ENCODE results near the gene SMO. TPM values are rescaled to one million over a fixed set of nuclear protein-coding genes. Genes with fewer than 3 reads are reported as not detected.

Gene SMO
- total RNA-seq, 1 experiment from 2014 or later, result 12.8 TPM

DNA sequence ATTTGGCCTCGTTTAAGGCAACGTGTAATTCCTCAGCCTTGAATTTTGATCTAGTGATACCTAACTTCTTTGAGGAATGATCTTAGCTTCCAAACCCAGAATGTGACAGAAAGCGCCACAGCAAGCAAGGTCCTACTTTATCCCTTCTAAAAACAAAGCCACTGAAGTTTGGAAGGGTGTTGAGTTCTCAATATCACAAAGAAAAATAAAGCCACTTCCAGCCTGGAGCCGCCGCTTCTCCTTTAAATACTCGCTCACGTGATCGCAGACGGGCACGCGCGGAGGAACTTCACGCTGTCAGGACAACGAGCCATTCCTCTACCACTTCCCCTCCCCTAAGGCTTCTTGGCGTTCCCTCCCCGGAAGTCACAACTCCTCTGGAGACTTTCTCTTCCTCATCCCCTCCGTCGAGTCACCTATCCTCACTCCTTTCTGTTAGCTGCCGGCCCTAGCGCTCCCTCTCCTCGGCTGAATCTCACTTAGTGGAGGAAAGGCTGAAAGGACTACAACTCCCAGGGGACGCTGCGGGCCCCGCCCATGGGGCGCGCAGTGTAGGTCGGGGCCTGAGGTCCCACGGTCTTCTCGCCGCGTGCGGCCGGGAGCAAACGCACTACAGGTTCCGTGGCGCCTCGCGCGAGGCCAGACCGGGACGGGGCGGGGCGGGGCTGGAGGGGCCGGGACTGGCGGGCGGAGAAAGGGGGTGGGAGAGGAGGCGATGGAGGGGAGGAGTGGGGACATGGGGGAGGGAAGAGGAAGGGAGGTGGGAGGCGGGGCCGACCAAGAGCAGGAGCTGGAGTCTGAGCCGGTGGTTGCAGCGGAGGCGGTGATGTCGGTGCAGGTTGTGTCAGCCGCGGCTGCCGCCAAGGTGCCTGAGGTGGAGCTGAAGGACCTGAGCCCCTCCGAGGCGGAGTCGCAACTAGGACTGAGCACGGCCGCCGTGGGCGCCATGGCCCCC lies 36.1 kb downstream of the SMO start, which contains the start of gene AHCYL2:
AHCYL2 (plus strand) TSS at position 780 of the 955 bp plus-strand sequence.
- H3K4me2 ChIP-seq (ENCODE audit: low read length), result peak within 1 kb of the TSS; percentile 94
- ChIA-PET CTCF (interaction anchor here (0.7 to 1.0 kb wide), 3 partner anchors 61 to 133 kb away, joined by 3 to 5 read pairs (median 3); no protein-coding TSS in a partner anchor), RAD21 (ENCODE audit: low non-redundant PET in 1 of 2, low total read pairs in 2 of 2, uncharacterized antibody in 2 of 2, unreplicated experiment in 2 of 2) (no interaction called here), POLR2A (interaction anchor here (0.6 to 0.7 kb wide), 2 partner anchors 730 to 837 kb away, joined by 3 to 6 read pairs; no protein-coding TSS in a partner anchor)
- no peaks in the 10 kb centered on the region for H3K36me3 ChIP-seq (ENCODE audit: control insufficient read depth in 1 of 2, insufficient read depth in 2 of 2, low read length in 2 of 2)
- DNase-seq (ENCODE audit: low read depth, low spot score) (peak; percentile 95), ATAC-seq (peak; percentile 94)
- peak within 1 kb of the TSS; percentile 77 for H3K9ac ChIP-seq (ENCODE audit: low read length)
- TF ChIP-seq, protein P1, sequence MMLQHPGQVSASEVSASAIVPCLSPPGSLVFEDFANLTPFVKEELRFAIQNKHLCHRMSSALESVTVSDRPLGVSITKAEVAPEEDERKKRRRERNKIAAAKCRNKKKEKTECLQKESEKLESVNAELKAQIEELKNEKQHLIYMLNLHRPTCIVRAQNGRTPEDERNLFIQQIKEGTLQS (IDR thresholded peaks at IDR 0.05), result no peak
- TF ChIP-seq MAX (IDR thresholded peaks at IDR 0.05) (peak; percentile 93), EZH2phosphoT487 (IDR thresholded peaks at IDR 0.05; ENCODE audit: borderline replicate concordance) (no peak), POLR2AphosphoS5 (IDR thresholded peaks at IDR 0.05; ENCODE audit: low read depth, low read length) (peak; percentile 81), YY1 (IDR thresholded peaks at IDR 0.05; ENCODE audit: extremely low read depth, insufficient replicate concordance, low read depth, low read length) (peak; percentile 74), TCF7L2 (IDR thresholded peaks at IDR 0.05; ENCODE audit: borderline replicate concordance, extremely low read depth, insufficient read depth, insufficient read length) (peak; percentile 15), SP1 (IDR thresholded peaks at IDR 0.05; ENCODE audit: low read depth) (peak; percentile 98), RAD21 (IDR thresholded peaks at IDR 0.05; ENCODE audit: low read depth) (no peak), JUND (IDR thresholded peaks at IDR 0.05) (no peak), ELF1 (IDR thresholded peaks at IDR 0.05; ENCODE audit: borderline replicate concordance, low read depth) (peak; percentile 78; the same call in 1 of the 2 replicates), ZBTB33 (IDR thresholded peaks at IDR 0.05; ENCODE audit: extremely low read depth, insufficient replicate concordance, low read length) (peak; percentile 76), FOSL1 (IDR thresholded peaks at IDR 0.05; ENCODE audit: low read depth) (no peak), SRF (IDR thresholded peaks at IDR 0.05; ENCODE audit: low read depth) (no peak), CBX3 (IDR thresholded peaks at IDR 0.05; ENCODE audit: low read depth) (peak; percentile 74), POLR2A (IDR thresholded peaks at IDR 0.05; ENCODE audit: borderline replicate concordance, extremely low read depth, insufficient read depth, insufficient read length) (peak; percentile 43)
- TF ChIP-seq, protein P2, sequence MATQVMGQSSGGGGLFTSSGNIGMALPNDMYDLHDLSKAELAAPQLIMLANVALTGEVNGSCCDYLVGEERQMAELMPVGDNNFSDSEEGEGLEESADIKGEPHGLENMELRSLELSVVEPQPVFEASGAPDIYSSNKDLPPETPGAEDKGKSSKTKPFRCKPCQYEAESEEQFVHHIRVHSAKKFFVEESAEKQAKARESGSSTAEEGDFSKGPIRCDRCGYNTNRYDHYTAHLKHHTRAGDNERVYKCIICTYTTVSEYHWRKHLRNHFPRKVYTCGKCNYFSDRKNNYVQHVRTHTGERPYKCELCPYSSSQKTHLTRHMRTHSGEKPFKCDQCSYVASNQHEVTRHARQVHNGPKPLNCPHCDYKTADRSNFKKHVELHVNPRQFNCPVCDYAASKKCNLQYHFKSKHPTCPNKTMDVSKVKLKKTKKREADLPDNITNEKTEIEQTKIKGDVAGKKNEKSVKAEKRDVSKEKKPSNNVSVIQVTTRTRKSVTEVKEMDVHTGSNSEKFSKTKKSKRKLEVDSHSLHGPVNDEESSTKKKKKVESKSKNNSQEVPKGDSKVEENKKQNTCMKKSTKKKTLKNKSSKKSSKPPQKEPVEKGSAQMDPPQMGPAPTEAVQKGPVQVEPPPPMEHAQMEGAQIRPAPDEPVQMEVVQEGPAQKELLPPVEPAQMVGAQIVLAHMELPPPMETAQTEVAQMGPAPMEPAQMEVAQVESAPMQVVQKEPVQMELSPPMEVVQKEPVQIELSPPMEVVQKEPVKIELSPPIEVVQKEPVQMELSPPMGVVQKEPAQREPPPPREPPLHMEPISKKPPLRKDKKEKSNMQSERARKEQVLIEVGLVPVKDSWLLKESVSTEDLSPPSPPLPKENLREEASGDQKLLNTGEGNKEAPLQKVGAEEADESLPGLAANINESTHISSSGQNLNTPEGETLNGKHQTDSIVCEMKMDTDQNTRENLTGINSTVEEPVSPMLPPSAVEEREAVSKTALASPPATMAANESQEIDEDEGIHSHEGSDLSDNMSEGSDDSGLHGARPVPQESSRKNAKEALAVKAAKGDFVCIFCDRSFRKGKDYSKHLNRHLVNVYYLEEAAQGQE (IDR thresholded peaks at IDR 0.05; ENCODE audit: low read depth), result no peak
- TF ChIP-seq, protein P3, sequence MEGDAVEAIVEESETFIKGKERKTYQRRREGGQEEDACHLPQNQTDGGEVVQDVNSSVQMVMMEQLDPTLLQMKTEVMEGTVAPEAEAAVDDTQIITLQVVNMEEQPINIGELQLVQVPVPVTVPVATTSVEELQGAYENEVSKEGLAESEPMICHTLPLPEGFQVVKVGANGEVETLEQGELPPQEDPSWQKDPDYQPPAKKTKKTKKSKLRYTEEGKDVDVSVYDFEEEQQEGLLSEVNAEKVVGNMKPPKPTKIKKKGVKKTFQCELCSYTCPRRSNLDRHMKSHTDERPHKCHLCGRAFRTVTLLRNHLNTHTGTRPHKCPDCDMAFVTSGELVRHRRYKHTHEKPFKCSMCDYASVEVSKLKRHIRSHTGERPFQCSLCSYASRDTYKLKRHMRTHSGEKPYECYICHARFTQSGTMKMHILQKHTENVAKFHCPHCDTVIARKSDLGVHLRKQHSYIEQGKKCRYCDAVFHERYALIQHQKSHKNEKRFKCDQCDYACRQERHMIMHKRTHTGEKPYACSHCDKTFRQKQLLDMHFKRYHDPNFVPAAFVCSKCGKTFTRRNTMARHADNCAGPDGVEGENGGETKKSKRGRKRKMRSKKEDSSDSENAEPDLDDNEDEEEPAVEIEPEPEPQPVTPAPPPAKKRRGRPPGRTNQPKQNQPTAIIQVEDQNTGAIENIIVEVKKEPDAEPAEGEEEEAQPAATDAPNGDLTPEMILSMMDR (IDR thresholded peaks at IDR 0.05 in 2 of 3, conservative IDR thresholded peaks at IDR 0.05 in 1 of 3; ENCODE audit: borderline replicate concordance in 1 of 3, insufficient read depth in 1 of 3, low read depth in 2 of 3, low read length in 2 of 3), result no peak
- H3K27ac ChIP-seq (ENCODE audit: low read depth, low read length), result peak within 1 kb of the TSS; percentile 71
- H3K4me3 ChIP-seq (replicated peaks in 1 of 2; ENCODE audit: low read depth in 1 of 2, low read length in 2 of 2), result peak within 1 kb of the TSS; percentile 80 to 94
- H3K79me2 ChIP-seq (ENCODE audit: insufficient read depth, low read length), result peaks cover 6% of the 10 kb centered on the region
- no peaks in the 10 kb centered on the region for H3K9me3 ChIP-seq (ENCODE audit: control insufficient read depth in 1 of 2, insufficient read depth in 1 of 2, low read depth in 1 of 2, low read length in 2 of 2)
- peak within 1 kb of the TSS; percentile 86 for H2AFZ ChIP-seq (ENCODE audit: low read depth, low read length, poor library complexity, severe bottlenecking)
- intact Hi-C loops (cut with micrococcal nuclease), result loop anchor here (2.0 kb wide), 1 partner anchor 786 kb away; no protein-coding TSS in a partner anchor
- H3K27me3 ChIP-seq (ENCODE audit: insufficient read depth, low read length), result no peaks in the 10 kb centered on the region
- H4K20me1 ChIP-seq (ENCODE audit: insufficient read depth), result no peaks in the 10 kb centered on the region
- no TSS peak for BruUV-seq (replicated peaks)
- peaks cover 9 to 24% of the 10 kb centered on the region in 2 experiments; a peak in 3 of 4 replicates for H3K4me1 ChIP-seq (ENCODE audit: control insufficient read depth in 1 of 2, insufficient read depth in 2 of 2, low read length in 2 of 2)
- no peaks in the 10 kb centered on the region for H3K9me2 ChIP-seq (ENCODE audit: insufficient read depth)
